HL-60/S4 (cell line): ENCODE data around the gene VIPR2.

Experiments used
- in situ Hi-C: fragments of 300-500 bp; cut with MboI; formaldehyde crosslinking; loops from 2 replicates; pipeline ENCODE4 v1.14.3; 2022; ENCODE audit warnings: low sequenced_read_pairs

VIPR2 gene

GRCh38 chr7:158996214-158997109, 148.2 kb downstream of the VIPR2 start:
- in situ Hi-C loops, result no loop called here

GRCh38 chr7:158995514-158995913, 149.2 kb downstream of the VIPR2 start:
- in situ Hi-C loops, result no loop called here

- in situ Hi-C loops, result no loop called here
Observed at GRCh38 chr7:158994687-158995086, 150.0 kb downstream of the VIPR2 start.

GRCh38 chr7:158993591-158993990, 151.1 kb downstream of the VIPR2 start:
- in situ Hi-C loops, result no loop called here

- in situ Hi-C loops, result no loop called here
Observed at GRCh38 chr7:158992759-158993158, 151.9 kb downstream of the VIPR2 start.

DNA sequence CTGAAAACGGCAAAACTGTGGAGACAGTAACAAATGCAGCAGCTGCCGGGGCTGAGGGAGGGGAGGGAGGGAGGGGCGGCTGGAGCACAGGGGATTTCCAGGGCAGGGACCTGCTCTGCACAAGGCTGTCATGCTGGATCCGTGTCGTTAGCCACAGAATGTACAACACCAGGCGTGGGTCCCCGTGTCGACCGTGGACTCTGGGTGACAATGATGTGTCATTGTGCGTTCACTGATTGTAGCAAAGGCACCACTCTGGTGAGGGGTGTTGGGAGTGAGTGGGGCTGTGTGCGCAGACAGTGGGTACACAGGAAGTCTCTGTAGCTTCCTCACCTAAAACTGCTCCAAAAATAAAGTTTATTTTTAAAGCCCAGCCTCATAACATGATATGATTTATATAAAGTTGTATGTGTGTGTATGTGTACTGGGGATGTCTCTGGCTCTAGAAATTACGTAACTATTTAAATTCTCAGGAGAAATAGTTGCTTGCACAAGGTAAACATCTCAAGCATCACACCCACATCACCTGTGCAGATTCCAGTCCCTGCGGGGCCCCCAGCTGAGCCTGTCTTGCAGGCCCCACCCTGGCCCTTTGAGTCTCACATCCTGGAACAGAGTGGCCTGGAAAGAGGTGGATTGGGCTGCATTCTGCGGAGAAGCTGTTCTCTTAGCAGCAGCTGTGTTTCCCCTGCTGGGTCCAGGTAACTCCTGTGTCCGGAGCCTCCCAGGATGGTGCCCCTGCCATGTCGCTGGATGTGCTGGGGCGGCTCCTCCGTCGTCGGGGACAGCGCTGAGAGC, 152.6 kb downstream of the VIPR2 start:
- in situ Hi-C loops, result no loop called here

GRCh38 chr7:158988996-158989395, 155.7 kb downstream of the VIPR2 start:
- in situ Hi-C loops, result loop anchor here (10.0 kb wide), 1 partner anchor 294 kb away; no protein-coding TSS in a partner anchor

GRCh38 chr7:158988302-158988862, 156.3 kb downstream of the VIPR2 start:
- in situ Hi-C loops, result loop anchor here (10.0 kb wide), 1 partner anchor 294 kb away; no protein-coding TSS in a partner anchor

- in situ Hi-C loops, result loop anchor here (10.0 kb wide), 1 partner anchor 293 kb away; no protein-coding TSS in a partner anchor
Observed at GRCh38 chr7:158987691-158988090, 157.0 kb downstream of the VIPR2 start.

GRCh38 chr7:158985583-158985982, 159.1 kb downstream of the VIPR2 start:
- in situ Hi-C loops, result loop anchor here (10.0 kb wide), 1 partner anchor 291 kb away; no protein-coding TSS in a partner anchor

- in situ Hi-C loops, result loop anchor here (10.0 kb wide), 1 partner anchor 289 kb away; no protein-coding TSS in a partner anchor
Observed at GRCh38 chr7:158984007-158984406, 160.7 kb downstream of the VIPR2 start.

DNA sequence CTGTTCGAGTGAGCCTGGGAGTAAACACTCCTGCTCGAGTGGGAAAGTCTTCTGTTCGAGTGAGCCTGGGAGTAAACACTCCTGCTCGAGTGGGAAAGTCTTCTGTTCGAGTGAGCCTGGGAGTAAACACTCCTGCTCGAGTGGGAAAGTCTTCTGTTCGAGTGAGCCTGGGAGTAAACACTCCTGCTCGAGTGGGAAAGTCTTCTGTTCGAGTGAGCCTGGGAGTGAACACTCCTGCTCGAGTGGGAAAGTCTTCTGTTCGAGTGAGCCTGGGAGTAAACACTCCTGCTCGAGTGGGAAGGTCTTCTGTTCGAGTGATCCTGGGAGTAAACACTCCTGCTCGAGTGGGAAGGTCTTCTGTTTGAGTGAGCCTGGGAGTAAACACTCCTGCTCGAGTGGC, 162.6 kb downstream of the VIPR2 start:
- in situ Hi-C loops, result loop anchor here (10.0 kb wide), 1 partner anchor 287 kb away; no protein-coding TSS in a partner anchor

GRCh38 chr7:158979635-158980351, 164.9 kb downstream of the VIPR2 start:
- in situ Hi-C loops, result loop anchor here (10.0 kb wide), 1 partner anchor 285 kb away; no protein-coding TSS in a partner anchor

DNA sequence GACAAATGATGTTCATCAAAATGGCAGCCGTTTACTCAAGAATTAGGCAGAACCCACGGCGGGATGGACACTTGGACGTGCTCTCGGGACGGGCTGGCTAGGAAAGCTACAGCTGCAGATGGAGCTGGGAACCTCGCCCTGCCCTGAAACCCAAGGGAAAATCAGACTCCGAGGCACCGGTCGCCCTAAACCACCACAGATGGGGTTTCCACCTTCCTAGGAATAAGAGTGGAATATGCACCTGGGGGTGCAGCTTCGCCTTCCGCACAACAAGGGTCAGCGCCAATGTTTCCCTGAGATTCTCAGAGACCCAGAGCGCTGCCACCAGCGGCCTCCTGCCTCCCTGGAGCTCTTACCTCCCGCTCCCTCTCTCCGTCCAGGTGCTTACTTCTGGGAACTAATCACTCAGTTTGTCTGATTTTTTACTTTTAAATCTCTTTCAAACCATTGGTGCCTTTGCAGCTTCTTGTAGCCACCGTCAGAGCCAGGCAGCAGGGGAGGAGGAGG, 165.6 kb downstream of the VIPR2 start:
- in situ Hi-C loops, result no loop called here
